HG02759 (cell line): ENCODE measurements around the gene PPP2R2B.
A peak's percentile ranks its signal among the peaks of the same experiment; 100 is the strongest.

Source experiments
- ATAC-seq: cut with Tn5 transposase; IDR thresholded peaks from one replicate; pipeline ENCODE4 v1.9.1; 2021; ENCODE audit warnings: mild to moderate bottlenecking, moderate library complexity; ENCODE audit not compliant: unreplicated experiment

PPP2R2B gene

DNA sequence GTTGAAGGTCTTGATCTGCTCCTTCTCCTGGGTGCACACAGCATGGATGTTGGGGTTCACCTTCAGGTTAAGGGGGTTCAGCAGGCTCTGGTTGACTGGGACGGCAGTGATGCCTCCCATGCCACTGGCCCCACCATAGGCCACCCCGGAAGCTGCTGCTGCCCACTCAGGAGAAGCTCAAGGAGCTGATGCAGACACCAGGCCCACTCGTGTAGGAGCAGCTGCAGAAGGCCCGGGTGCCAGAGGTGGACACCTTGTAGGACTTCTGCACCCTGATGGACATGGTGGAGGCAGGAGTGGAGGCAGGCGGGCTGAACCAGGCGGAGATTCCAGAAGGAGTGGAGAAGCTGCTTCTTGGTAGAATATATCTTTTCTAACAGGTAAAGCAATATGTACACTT is 171.2 kb downstream of the PPP2R2B start:
- ATAC-seq: no peak

DNA sequence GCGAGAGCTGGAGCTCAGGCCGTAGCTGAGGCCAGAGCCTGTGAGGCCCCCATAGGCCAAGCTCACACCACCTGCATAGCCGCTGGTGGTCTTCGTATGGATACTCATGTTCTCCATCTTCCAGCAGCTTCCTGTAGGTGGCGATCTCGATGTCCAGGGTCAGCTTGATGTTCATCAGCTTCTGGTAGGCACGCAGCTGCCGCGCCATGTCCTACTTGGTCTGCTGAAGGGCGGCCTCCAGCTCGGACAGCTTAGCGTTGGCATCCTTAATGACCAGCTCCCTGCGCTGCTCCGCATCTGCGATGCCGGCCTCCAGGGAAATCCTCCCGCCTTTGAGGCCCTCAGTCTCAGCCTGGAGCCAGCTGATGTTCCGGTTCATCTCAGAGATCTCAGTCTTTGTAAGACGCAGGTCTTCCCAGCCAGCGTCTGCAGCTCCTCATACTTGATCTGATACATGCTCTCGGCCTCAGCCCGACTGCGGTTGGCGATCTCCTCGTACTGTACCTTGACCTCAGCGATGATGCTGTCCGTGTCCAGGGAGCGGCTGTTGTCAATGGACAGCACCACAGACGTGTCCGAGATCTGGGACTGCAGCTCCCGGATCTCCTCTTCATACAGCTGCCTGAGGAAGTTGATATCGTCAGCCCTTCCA is 172.1 kb downstream of the PPP2R2B start:
- no peak for ATAC-seq

GRCh38 chr5:146704949-146705665 is 173.4 kb downstream of the PPP2R2B start:
- no peak for ATAC-seq

DNA sequence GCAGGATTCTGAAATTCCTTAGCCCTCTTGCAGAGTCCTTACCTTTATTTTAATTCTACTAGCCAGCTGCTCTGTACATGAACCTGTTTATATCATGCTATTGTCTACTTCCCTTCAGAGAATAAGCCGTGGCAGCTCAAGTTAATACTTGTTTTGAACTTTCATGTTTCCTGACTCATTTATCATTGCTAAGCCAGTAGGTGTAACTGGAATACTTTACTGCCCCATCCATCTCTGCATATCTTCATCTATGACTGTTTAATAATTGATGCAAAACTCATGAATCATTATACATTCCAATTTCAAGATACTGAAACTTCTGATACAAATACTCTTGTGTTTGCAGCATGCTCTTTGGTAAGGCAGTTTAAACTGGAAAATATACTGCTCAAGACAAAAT is 174.7 kb downstream of the PPP2R2B start:
- no peak for ATAC-seq

DNA sequence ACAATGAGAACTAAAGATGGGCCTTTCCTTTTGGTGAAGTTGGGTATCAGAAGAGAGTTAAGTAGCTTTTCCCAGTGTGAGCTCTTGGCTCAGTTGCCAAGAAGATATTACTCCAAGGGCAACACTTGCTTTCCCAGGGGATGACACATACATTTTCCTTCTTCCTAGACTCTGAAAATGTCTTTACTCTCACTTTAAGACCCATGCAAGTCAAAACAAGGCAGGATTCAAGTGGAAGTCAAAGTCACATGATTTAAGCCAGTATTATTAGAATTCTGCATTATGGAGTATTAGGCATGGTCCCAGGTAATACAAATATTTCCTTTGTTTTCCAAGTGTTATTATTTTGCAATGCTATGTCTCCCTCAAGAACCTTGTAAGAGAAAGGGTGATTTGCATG is 175.1 kb downstream of the PPP2R2B start:
- ATAC-seq: no peak

DNA sequence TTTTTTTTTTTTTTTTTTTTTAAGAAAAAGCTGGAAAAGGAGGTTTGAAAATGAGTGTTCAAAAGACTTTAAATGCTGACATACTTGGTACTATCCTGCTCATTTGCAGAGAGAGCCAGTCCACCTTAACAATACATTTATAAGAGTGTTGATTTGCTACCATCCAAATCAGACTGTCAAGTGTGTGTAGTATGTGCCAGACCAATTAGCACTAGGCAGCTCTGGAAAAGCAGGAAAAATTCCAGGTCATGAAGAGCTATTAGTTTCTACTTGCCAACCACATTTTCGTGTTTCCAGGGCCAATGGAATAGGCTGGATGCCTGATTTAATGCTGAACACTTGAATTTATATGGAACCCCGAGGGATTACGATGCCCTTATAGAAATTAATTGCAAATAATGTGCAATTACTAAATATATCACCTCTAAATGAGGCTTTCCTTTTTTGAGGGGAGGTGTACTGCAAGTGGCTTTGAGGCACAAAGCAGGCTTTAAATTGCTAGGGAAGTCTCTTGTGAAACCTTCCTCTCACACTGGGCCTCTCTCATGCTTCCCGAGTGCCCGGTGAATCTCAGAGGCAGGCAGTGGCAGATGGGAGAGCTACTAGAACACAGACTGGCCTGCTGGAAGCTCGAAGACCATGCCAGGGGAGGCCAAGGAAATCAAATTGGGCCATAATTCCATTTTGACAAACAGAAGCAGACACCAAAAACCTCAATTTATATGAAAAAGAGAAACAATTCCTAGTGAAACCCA is 178.7 kb downstream of the PPP2R2B start:
- no peak for ATAC-seq

GRCh38 chr5:146699138-146699537 is 179.4 kb downstream of the PPP2R2B start:
- ATAC-seq: no peak

- ATAC-seq: no peak
Measured at GRCh38 chr5:146698651-146699050, 179.9 kb downstream of the PPP2R2B start.

DNA sequence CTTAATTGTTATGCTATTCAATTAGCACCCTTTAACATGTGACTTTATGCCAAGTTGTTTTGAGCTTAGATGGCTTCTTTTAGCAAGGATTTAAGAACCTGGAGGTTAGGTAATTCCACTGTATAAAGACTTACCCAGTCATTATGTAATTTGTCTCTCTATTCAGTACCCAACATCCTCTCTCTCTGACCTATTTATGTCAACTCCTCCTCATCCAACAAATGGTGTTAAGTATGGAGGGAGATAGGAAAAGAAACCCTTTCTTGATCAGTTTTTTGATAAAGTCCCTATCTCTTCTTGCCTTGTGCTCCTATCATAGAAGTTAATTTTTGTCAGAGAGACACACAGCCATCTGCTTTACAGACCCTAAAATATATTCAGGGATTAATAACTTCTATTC is 181.3 kb downstream of the PPP2R2B start:
- no peak for ATAC-seq

DNA sequence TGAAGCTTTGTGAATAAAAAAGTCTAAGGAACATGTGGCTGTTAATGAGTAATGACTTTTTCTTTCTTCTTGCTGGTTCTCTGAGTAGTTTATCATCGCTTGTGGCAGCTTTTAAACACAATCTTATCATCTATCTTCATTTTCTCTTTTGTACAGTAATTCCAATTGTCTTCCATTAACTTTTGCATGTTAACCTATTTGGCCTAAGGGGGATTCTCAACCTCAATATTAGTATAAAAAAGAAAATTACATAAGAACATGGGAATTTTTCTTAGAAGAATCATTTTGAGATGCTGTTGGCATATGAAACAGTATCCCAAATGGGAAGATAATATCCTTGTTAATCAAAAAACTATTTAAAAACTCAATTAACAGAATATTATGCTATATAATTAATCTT is 182.9 kb downstream of the PPP2R2B start:
- ATAC-seq: no peak

GRCh38 chr5:146690880-146691355 is 187.6 kb downstream of the PPP2R2B start:
- ATAC-seq: no peak

GRCh38 chr5:146687630-146688029 is 190.9 kb downstream of the PPP2R2B start:
- ATAC-seq: no peak

GRCh38 chr5:146683861-146684260 is 194.7 kb downstream of the PPP2R2B start:
- no peak for ATAC-seq

DNA sequence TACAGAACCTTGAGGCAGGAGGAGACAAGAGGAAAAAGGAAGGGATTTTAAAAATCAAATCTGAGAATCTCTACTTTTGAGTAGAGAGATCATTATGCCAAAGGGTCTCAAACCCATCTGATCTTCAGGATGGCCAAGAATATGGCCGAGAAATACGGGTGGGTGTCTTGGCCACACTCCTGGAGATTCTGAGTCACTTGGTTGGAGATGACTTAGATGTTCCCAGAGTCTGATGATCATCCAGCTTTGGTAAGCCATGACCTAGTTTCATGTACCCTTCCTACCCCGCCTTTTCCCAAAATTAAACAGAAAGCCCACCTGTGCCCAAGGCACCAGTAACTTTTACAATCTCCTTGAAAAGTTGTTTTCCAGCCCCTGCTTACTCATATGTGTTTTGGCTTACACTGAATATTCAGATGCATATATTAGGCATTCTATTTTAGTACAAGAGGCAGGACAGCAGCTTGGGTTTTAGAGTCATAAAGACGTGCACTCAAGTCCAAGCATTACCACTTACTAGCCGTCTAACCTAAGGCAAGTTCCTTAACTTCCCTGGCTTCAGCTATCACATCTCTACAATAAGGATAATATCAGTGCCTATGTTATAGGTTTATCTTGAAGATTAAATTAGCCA is 195.5 kb downstream of the PPP2R2B start:
- ATAC-seq: no peak

DNA sequence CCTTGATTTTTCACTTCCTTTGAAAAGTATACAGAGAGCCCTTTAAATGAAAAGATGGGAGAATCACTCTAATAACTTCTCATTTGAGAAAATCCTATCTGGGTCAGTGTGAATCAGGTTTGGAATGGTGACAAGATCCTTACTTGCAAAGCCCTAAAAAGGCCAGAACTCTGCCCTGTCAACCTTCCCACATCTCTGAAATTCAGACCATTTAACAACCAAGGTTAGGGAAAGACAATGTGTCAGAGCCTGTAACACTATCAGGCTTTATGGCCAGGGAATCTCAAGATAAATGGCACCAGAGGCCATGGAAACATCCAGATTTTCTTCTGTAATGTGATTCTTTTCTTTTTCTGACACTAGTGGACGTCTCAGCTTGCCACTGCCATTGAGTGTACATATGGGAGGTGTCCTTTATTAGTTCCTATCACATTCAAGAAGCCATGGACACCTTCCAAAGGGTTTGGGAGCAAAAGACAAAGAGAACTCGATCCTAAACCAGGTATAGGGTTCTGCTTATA is 196.9 kb downstream of the PPP2R2B start:
- ATAC-seq: no peak

GRCh38 chr5:146680846-146681584 is 197.5 kb downstream of the PPP2R2B start:
- no peak for ATAC-seq

DNA sequence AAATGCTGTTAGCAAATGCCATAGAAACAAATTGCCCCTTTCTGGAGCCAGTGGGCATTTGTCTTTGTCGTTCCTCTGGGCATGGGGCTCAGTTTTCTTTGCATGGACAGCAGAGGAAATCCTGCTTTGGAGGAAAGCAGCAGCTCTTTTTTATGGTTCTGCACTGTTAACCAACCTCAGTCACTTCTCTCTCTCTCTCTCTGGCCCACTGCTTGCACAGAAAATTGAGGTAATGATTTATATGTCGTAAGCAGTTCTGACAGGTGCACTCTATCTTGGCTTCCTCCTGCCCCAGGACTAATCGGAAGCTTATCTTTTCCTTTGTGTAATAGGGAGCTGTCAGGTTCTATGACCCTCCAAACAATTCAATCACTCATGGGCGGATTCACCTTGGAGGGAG is 202.9 kb downstream of the PPP2R2B start:
- peak; percentile 94 for ATAC-seq

- no peak for ATAC-seq
Measured at GRCh38 chr5:146672866-146673265, 205.7 kb downstream of the PPP2R2B start.

DNA sequence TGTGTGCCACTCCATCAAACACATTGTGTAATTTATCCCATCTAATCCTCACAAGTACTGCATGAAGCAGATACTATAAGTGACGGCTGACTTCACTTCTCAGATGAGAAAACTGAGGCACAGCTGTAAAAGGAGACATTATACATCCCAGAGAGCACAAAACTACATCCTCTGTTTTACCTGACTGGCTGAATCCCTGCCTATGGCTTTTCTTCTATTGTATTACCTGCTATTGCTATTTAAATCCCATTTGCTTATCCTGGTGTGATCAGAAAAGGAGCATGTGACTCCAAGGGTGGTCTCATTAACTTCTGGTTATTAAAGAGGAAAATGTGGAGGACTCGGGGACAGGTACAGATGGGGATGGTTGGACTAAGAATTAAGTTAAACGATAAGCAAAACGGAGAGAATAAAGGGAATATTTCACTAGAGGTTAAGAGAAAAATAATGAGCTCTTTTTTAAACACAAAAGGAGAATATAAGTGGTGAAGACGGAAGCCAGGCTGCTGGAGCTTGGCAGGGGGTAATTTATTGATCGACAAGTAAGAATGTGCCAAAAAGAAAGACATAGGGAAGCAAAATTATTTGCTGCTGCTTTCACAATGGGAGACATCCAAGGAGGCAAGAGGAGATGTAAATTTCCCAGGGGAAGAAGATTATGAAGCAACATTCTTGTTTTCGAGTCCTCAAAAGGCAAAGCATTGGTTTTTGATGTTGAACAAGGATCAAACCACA is 206.8 kb downstream of the PPP2R2B start:
- ATAC-seq: no peak

DNA sequence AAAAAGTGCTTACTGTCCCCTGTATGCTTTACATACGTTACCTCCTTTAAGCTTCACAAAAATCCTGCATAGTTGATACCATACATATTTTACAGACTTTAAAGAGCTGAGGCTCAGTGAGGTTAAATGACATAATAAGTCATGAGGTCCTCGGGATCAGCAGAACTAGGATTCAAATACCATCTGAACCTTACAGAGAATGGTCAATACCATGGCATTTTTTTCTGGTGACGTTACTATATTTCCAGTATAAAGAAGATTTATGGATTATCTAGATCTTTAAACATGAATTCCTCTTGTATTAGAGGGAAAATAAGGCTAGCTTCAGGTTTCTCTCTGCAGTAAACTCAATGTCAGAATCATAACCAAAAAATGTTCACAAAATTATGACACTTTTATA is 208.9 kb downstream of the PPP2R2B start:
- ATAC-seq: no peak
